Measurements from ENCODE around the gene FBXW11. TPM values are rescaled to one million over a fixed set of nuclear protein-coding genes. Genes with fewer than 3 reads are reported as not detected.
A peak's percentile ranks its signal among the peaks of the same experiment; 100 is the strongest.

Gene FBXW11
- total and polyA plus RNA-seq, 11 donors = 7.8 to 110 (median 83.0) TPM

GRCh38 chr5:172007175-172008110 is 1.0 kb upstream of the FBXW11 start:
- intact Hi-C loops (cut with DNase I) = loop anchor here in 9 of 10 donors (5.0 to 10.0 kb wide), 7 partner anchors 40 to 180 kb away; partner anchors contain the start of gene STK10 (in 1 of the 9)
- WGBS, 4 donors = 26 to 34% (median 27%) methylated on average over 32 to 37 of the region's 37 CpGs
- peak overlapping the region; percentile 92 to 99 (median 96) for H3K27ac ChIP-seq
- H3K36me3 ChIP-seq = no peaks in the 10 kb centered on the region
- H3K4me1 ChIP-seq = peaks cover 4 to 55% (median 41%) of the 10 kb centered on the region in 12 donors
- H3K4me3 ChIP-seq = peak overlapping the region; percentile 74 to 96 (median 87)
- H3K9me3 ChIP-seq = no peaks in the 10 kb centered on the region
- H3K27me3 ChIP-seq = no peaks in the 10 kb centered on the region
- no peak for DNase-seq
- no peak for TF ChIP-seq POLR2A (IDR thresholded peaks at IDR 0.05)
- ATAC-seq = no peak

- WGBS, 4 donors = 0 to 1% (median 1%) methylated on average over 34 of the region's 34 CpGs
- no peaks in the 10 kb centered on the region for H3K36me3 ChIP-seq
- peak; percentile 26 to 68 (median 32) for DNase-seq
- no peak for TF ChIP-seq POLR2A (IDR thresholded peaks at IDR 0.05)
- no peak for TF ChIP-seq CTCF (IDR thresholded peaks at IDR 0.05)
- intact Hi-C loops (cut with DNase I) = loop anchor here (1.0 to 10.0 kb wide), 8 partner anchors 41 to 181 kb away; partner anchors contain the start of gene STK10 (in 1 of the 10)
- peaks cover 4 to 71% (median 54%) of the 10 kb centered on the region in 12 donors for H3K4me1 ChIP-seq
- ATAC-seq = peak; percentile 0 to 21 (median 15)
- H3K4me3 ChIP-seq = peak overlapping the region; percentile 74 to 96 (median 87)
- H3K9me3 ChIP-seq = no peaks in the 10 kb centered on the region
- H3K27me3 ChIP-seq = no peaks in the 10 kb centered on the region
- peak overlapping the region; percentile 92 to 99 (median 96) for H3K27ac ChIP-seq
These were observed 624 bp downstream of the FBXW11 start for GRCh38 chr5:172005708-172006320.

- WGBS, 4 donors = 27 to 32% (median 32%) methylated on average over 3 of the region's 3 CpGs
- no peaks in the 10 kb centered on the region for H3K36me3 ChIP-seq
- H3K27me3 ChIP-seq = no peaks in the 10 kb centered on the region
- peak overlapping the region in 11 of 12 donors; percentile 92 to 99 (median 96) for H3K27ac ChIP-seq
- peaks cover 4 to 77% (median 64%) of the 10 kb centered on the region in 12 donors for H3K4me1 ChIP-seq
- ATAC-seq = no peak
- TF ChIP-seq POLR2A (IDR thresholded peaks at IDR 0.05) (no peak), CTCF (IDR thresholded peaks at IDR 0.05) (no peak)
- H3K9me3 ChIP-seq = no peaks in the 10 kb centered on the region
- peak overlapping the region in 11 of 12 donors; percentile 74 to 96 (median 86) for H3K4me3 ChIP-seq
- no peak for DNase-seq
- intact Hi-C loops (cut with DNase I) = loop anchor here in 9 of 10 donors (5.0 to 10.0 kb wide), 7 partner anchors 42 to 182 kb away; partner anchors contain the start of gene STK10 (in 1 of the 9)
These were observed 1.6 kb downstream of the FBXW11 start for GRCh38 chr5:172004824-172005237.

- Histone ChIP-seq H3K27ac (peak overlapping the region in 11 of 12 donors; percentile 8 to 99 (median 94)), H3K4me3 (peak overlapping the region in 6 of 12 donors; percentile 32 to 96 (median 88)), H3K27me3 (no peaks in the 10 kb centered on the region), H3K4me1 (peaks cover 4 to 82% (median 65%) of the 10 kb centered on the region in 12 donors), H3K36me3 (no peaks in the 10 kb centered on the region), H3K9me3 (no peaks in the 10 kb centered on the region)
- intact Hi-C loops (cut with DNase I) = loop anchor here in 5 of 10 donors (10.0 kb wide), 2 partner anchors 49 to 89 kb away; no protein-coding TSS in a partner anchor
- TF ChIP-seq POLR2A (IDR thresholded peaks at IDR 0.05) = no peak
- TF ChIP-seq CTCF (IDR thresholded peaks at IDR 0.05) = no peak
- DNase-seq (no peak), ATAC-seq (no peak)
- 20 to 27% (median 22%) methylated on average over 1 of the region's 1 CpG for WGBS, 4 donors
These were observed 2.7 kb downstream of the FBXW11 start for GRCh38 chr5:172003746-172004145.

Measured in heart left ventricle (tissue), 16 donors.